22Rv1 (cell line): ENCODE measurements around the gene CDC42EP4.

Experiments used
- H3K27ac ChIP-seq: fragments of 450-650 bp; 2 replicates; pipeline ENCODE4 v1.5.1; 2017
- CTCF ChIP-seq: fragments of 450-650 bp; IDR thresholded peaks from 2 replicates; pipeline ENCODE4 v1.5.1; 2017; ENCODE audit warnings: mild to moderate bottlenecking
- ZFX ChIP-seq: fragments of 450-650 bp; IDR thresholded peaks from 2 replicates; pipeline ENCODE4 v1.6.1; 2017; ENCODE audit warnings: antibody characterized with exemption, borderline replicate concordance

Gene CDC42EP4

GRCh38 chr17:73281928-73282327 is 29.9 kb downstream of the CDC42EP4 start:
- no peak overlapping the region for H3K27ac ChIP-seq

GRCh38 chr17:73280191-73280590 is 31.6 kb downstream of the CDC42EP4 start:
- H3K27ac ChIP-seq, result no peak overlapping the region
- TF ChIP-seq ZFX (no peak), CTCF (no peak)

More at GRCh38 chr17:73281928-73282327, 29.9 kb downstream of the CDC42EP4 start:
- TF ChIP-seq ZFX (no peak), CTCF (no peak)

- H3K27ac ChIP-seq, result no peak overlapping the region
- TF ChIP-seq ZFX (no peak), CTCF (no peak)
These were observed 32.1 kb downstream of the CDC42EP4 start for GRCh38 chr17:73279704-73280103.

GRCh38 chr17:73278465-73279453 is 33.0 kb downstream of the CDC42EP4 start:
- TF ChIP-seq ZFX, result no peak
- no peak for TF ChIP-seq CTCF

GRCh38 chr17:73278049-73278464 is 33.7 kb downstream of the CDC42EP4 start:
- H3K27ac ChIP-seq, result no peak overlapping the region
- TF ChIP-seq CTCF (no peak), ZFX (no peak)

More at GRCh38 chr17:73278465-73279453, 33.0 kb downstream of the CDC42EP4 start:
- no peak overlapping the region for H3K27ac ChIP-seq

- TF ChIP-seq CTCF (no peak), ZFX (no peak)
- no peak overlapping the region for H3K27ac ChIP-seq
These were observed 37.3 kb downstream of the CDC42EP4 start for GRCh38 chr17:73274490-73274889.

- no peak overlapping the region for H3K27ac ChIP-seq
- TF ChIP-seq ZFX (no peak), CTCF (no peak)
These were observed 38.9 kb downstream of the CDC42EP4 start for GRCh38 chr17:73272906-73273218.
